Measurements from ENCODE around the gene EHD4.

Gene EHD4

DNA sequence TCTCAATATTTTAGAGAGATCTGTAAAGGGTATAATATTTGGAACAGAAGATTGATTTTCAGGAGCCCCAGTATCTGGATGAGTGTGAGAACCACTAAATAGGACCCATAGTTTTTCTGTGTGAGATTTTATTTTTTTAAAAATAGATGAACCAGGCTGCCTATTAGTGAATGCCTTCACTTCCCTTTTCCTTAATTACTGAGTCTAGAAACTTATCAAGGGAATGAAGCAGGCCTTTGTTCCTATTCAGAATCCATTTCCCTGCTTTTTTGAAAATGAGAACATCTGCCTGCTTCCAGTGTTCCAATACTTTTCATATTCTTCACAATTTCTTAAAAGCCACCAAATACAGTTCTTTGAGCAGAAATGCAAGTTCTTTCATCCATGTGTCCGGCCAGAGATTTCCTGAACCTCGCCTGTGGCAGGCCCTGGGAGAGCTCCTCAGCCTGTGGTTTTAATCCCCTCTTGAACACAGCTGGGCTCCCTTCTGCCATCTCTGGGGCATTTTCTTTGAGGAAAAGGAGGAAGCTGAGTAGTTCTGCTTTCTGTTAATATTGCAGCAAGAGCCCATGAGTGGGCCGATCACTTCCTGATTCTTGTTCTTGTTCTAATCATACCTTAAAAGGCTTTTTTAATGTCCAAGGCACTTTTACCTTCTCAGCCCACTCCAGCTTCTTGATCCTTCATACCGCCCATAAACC, 4.7 kb downstream of the EHD4 start (continued):
- TF ChIP-seq ZNF350 (tag by site-specific recombination; IDR thresholded peaks at IDR 0.05), result no peak

DNA sequence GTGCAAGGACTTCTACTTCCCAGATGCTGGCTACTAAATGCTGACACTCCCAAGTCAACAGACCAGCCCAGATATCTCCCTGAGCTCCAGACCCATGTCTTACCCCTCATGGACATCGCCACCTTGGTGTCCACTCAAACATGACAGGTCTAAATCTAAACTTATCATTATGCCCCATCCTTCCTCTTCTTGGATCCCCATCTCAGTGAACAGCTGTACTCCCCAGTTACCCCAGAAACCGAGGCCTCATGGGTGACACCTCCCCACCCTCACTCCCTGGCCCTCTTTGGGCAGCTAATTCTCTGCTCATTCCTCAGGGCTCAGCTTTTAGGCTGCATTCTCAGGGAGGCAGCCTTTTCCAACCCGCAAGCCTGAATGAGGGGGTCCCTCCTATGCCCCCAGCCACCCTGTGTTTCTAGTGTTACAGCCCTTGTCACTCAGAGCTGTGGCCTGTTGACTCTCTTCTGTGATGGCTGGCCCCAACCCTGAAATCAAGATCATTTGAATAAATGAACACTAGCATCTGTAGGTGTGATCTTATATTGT, 5.4 kb downstream of the EHD4 start:
- CTCF ChIA-PET, result interaction anchor here (0.5 to 1.0 kb wide), 2 partner anchors 9 to 22 kb away, joined by 3 to 4 read pairs; no protein-coding TSS in a partner anchor
- no peak overlapping the region for H3K4me3 ChIP-seq (ENCODE audit: low read depth, low read length)
- H3K27ac ChIP-seq (ENCODE audit: extremely low read depth, low read depth, low read length), result no peak overlapping the region
- no peaks in the 10 kb centered on the region for H3K9me3 ChIP-seq (ENCODE audit: control insufficient read depth, insufficient read depth, low read depth, low read length)
- no peaks in the 10 kb centered on the region for H3K36me3 ChIP-seq (ENCODE audit: control insufficient read depth in 2 of 2, insufficient read depth in 1 of 2, low read length in 2 of 2)
- POLR2A ChIA-PET, result no interaction called here
- TF ChIP-seq ZNF148 (tag by site-specific recombination; IDR thresholded peaks at IDR 0.05; ENCODE audit: borderline replicate concordance) (no peak), RBAK (tag by site-specific recombination; IDR thresholded peaks at IDR 0.05) (no peak), ZNF394 (tag by site-specific recombination; IDR thresholded peaks at IDR 0.05; ENCODE audit: borderline replicate concordance) (no peak), ZNF366 (tag by site-specific recombination; conservative IDR thresholded peaks at IDR 0.05) (no peak), ZBTB1 (tag by site-specific recombination; IDR thresholded peaks at IDR 0.05) (no peak), ZSCAN16 (tag by site-specific recombination; IDR thresholded peaks at IDR 0.05) (no peak), ZSCAN5A (tag by site-specific recombination; IDR thresholded peaks at IDR 0.05) (no peak), ZNF654 (tag by site-specific recombination; IDR thresholded peaks at IDR 0.05; ENCODE audit: low read depth) (no peak), ZNF350 (tag by site-specific recombination; IDR thresholded peaks at IDR 0.05) (no peak), ZNF112 (tag by site-specific recombination; IDR thresholded peaks at IDR 0.05) (no peak), ZXDB (tag by site-specific recombination; IDR thresholded peaks at IDR 0.05) (no peak), ZBTB21 (tag by site-specific recombination; IDR thresholded peaks at IDR 0.05) (no peak), ZNF292 (tag by site-specific recombination; IDR thresholded peaks at IDR 0.05; ENCODE audit: borderline replicate concordance, low read depth) (no peak), ZNF658 (tag by site-specific recombination; IDR thresholded peaks at IDR 0.05) (no peak), SP7 (tag by site-specific recombination; IDR thresholded peaks at IDR 0.05) (no peak), ZSCAN18 (tag by site-specific recombination; IDR thresholded peaks at IDR 0.05) (no peak)
- TF ChIP-seq, protein P1, sequence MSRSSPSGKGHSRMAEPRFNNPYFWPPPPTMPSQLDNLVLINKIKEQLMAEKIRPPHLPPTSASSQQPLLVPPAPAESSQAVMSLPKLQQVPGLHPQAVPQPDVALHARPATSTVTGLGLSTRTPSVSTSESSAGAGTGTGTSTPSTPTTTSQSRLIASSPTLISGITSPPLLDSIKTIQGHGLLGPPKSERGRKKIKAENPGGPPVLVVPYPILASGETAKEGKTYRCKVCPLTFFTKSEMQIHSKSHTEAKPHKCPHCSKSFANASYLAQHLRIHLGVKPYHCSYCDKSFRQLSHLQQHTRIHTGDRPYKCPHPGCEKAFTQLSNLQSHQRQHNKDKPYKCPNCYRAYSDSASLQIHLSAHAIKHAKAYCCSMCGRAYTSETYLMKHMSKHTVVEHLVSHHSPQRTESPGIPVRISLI (tag by site-specific recombination; IDR thresholded peaks at IDR 0.05), result no peak
- peaks cover 10% of the 10 kb centered on the region for H3K4me1 ChIP-seq (ENCODE audit: control insufficient read depth, insufficient read depth, low read length)

All from HEK293 (cell line).